GM12878 (cell line): ENCODE results near the gene IPMK. TPM values are rescaled to one million over a fixed set of nuclear protein-coding genes. Genes with fewer than 3 reads are reported as not detected.

Experiments used
- ATAC-seq: fragments of 200-7000 bp; cut with Tn5 transposase; 3 replicates; pipeline ENCODE4 v1.9.1; 2020; ENCODE audit warnings: mild to moderate bottlenecking, moderate library complexity
- BruUV-seq: library from RNA; stranded (reverse); fragments of 400-500 nt; replicated peaks from 2 replicates; lab custom pipeline; 2021; lab: Mats Ljungman, UMichigan
- CTCF ChIA-PET: fragments of 300-600 bp; sonication (Branson Sonifier 250); formaldehyde crosslinking; extraction: SDS; loops from one replicate; lab custom pipeline; 2021; ENCODE audit warnings: inconsistent platforms; lab: Yijun Ruan, JAX
- POLR2A ChIA-PET: fragments of 350-600 bp; formaldehyde crosslinking; extraction: SDS; loops from one replicate; lab custom pipeline; 2021; ENCODE audit warnings: inconsistent platforms; lab: Charles Lee
- RAD21 ChIA-PET: fragments of 300-600 bp; sonication (Branson Sonifier 250); formaldehyde crosslinking; loops from one replicate; lab custom pipeline; 2023; ENCODE audit warnings: antibody characterized with exemption; ENCODE audit not compliant: unreplicated experiment; lab: Charles Lee
- SMC1A ChIA-PET: fragments of 300-600 bp; sonication (Branson Sonifier 250); formaldehyde crosslinking; loops from one replicate; lab custom pipeline; 2023; ENCODE audit not compliant: unreplicated experiment, uncharacterized antibody; lab: Charles Lee
- DNase-seq: peaks from one replicate; pipeline ENCODE4 v3.0.0-alpha.2; 2011; ENCODE audit warnings: low read depth, low spot score
- FAIRE-seq: peaks from 3 replicates; lab custom pipeline; 2011; peaks lifted over from hg19 to GRCh38; lab: Jason Lieb, UNC
- H2AFZ ChIP-seq: 2 replicates; pipeline ENCODE4 v1.6.0; 2011; ENCODE audit warnings: low read depth, low read length, control low read depth; ENCODE audit not compliant: control insufficient read depth
- H3K27ac ChIP-seq: 2 replicates; pipeline ENCODE4 v1.5.1; 2011; ENCODE audit warnings: control low read depth; ENCODE audit not compliant: control insufficient read depth, insufficient read depth
- H3K27me3 ChIP-seq, 2 experiments: replicated peaks in 1 of 2; 2 replicates each; pipeline versions ENCODE4 v1.6.0 to v1.6.1; 2011; ENCODE audit warnings: low read length in 1 of 2; ENCODE audit not compliant: control insufficient read depth in 2 of 2, insufficient read depth in 2 of 2
- H3K36me3 ChIP-seq, 2 experiments: 2 replicates each; pipeline ENCODE4 v1.5.1; 2011; ENCODE audit warnings: low read length in 1 of 2; ENCODE audit not compliant: control insufficient read depth in 2 of 2, insufficient read depth in 2 of 2
- H3K4me1 ChIP-seq: 2 replicates; pipeline ENCODE4 v1.6.1; 2011; ENCODE audit warnings: mild to moderate bottlenecking, low read length, moderate library complexity, mixed read lengths; ENCODE audit not compliant: control insufficient read depth, insufficient read depth
- H3K4me2 ChIP-seq: 2 replicates; pipeline ENCODE4 v1.6.0; 2011; ENCODE audit warnings: control low read depth; ENCODE audit not compliant: control insufficient read depth, insufficient read depth
- H3K4me3 ChIP-seq: fragments of 200-600 bp; sonication (generic); 2 replicates; pipeline ENCODE4 v1.5.1; 2016
- H3K79me2 ChIP-seq: 2 replicates; pipeline ENCODE4 v1.6.0; 2011; ENCODE audit warnings: low read length; ENCODE audit not compliant: control insufficient read depth, insufficient read depth
- H3K9ac ChIP-seq: 2 replicates; pipeline ENCODE4 v1.8.0; 2011; ENCODE audit warnings: low read length, control low read depth, mixed read lengths; ENCODE audit not compliant: control insufficient read depth, insufficient read depth
- H3K9me3 ChIP-seq: replicated peaks from 3 replicates; pipeline ENCODE4 v1.5.1; 2011; ENCODE audit warnings: mild to moderate bottlenecking, low read length; ENCODE audit not compliant: control insufficient read depth, insufficient read depth
- H4K20me1 ChIP-seq: 2 replicates; pipeline ENCODE4 v1.6.0; 2011; ENCODE audit not compliant: control insufficient read depth, insufficient read depth
- ATF3 ChIP-seq: IDR thresholded peaks from 2 replicates; pipeline ENCODE4 v1.6.1; 2011; ENCODE audit warnings: low read depth, mild to moderate bottlenecking, low read length, moderate library complexity, borderline replicate concordance; ENCODE audit errors: extremely low read depth
- CEBPB ChIP-seq, 2 experiments: fragments of 150-350 bp in 1 of 2; IDR thresholded peaks; 2 replicates each; pipeline ENCODE4 v1.6.1; 2012 to 2014; ENCODE audit warnings: low read depth in 2 of 2, low read length in 2 of 2, borderline replicate concordance in 1 of 2, inconsistent platforms in 1 of 2
- CHD2 ChIP-seq: IDR thresholded peaks from 2 replicates; pipeline ENCODE4 v1.6.1; 2011; ENCODE audit warnings: low read depth, low read length, improper control_type of control experiment, borderline replicate concordance
- FOXK2 ChIP-seq: fragments of 450-650 bp; IDR thresholded peaks from 2 replicates; pipeline ENCODE4 v1.6.1; 2017; ENCODE audit warnings: mild to moderate bottlenecking, moderate library complexity
- NRF1 ChIP-seq: conservative IDR thresholded peaks from 2 replicates; pipeline ENCODE4 v1.6.1; 2011; ENCODE audit warnings: mild to moderate bottlenecking, low read depth, low read length, improper control_type of control experiment
- POLR2A ChIP-seq: IDR thresholded peaks from 2 replicates; pipeline ENCODE4 v1.6.1; 2011; ENCODE audit warnings: low read depth, mild to moderate bottlenecking, low read length
- RELA ChIP-seq: fragments of 450-650 bp; IDR thresholded peaks from 2 replicates; pipeline ENCODE4 v1.8.0; 2014; ENCODE audit warnings: borderline replicate concordance; ENCODE audit not compliant: partially characterized antibody
- SMC3 ChIP-seq: IDR thresholded peaks from 2 replicates; pipeline ENCODE4 v1.6.1; 2011; ENCODE audit warnings: low read length, improper control_type of control experiment, borderline replicate concordance
- ZNF384 ChIP-seq: IDR thresholded peaks from 2 replicates; pipeline ENCODE4 v1.6.1; 2012; ENCODE audit warnings: low read depth, mild to moderate bottlenecking, low read length, improper control_type of control experiment, borderline replicate concordance
- WGBS: methylation state at CpG from one replicate; pipeline ENCODE4 v1.1.6; 2016; ENCODE audit warnings: low lambda C conversion rate; ENCODE audit not compliant: insufficient replicate concordance, insufficient coverage; ENCODE audit errors: missing lambda C conversion rate; 5-methylcytosine and 5-hydroxymethylcytosine counted together
- in situ Hi-C: fragments of 300-500 bp; cut with MboI; formaldehyde crosslinking; loops from 9 replicates; pipeline ENCODE4 v1.14.3; 2018; ENCODE audit warnings: mixed read lengths
- intact Hi-C: fragments of 100-400 bp; cut with micrococcal nuclease; formaldehyde crosslinking; loops from one replicate; pipeline ENCODE4 v1.14.2; 2022; ENCODE audit not compliant: unreplicated experiment
- polyA plus RNA-seq, 11 experiments: library from polyadenylated mRNA; depleted of rRNA in 4 of 11; unstranded in 6 of 11; stranded (reverse) in 5 of 11; fragments of >200 nt; fragmentation: Nextera tagmentation in 4 of 11; fragmentation: Illumina TruSeq in 1 of 11; extraction: Ambion mirVana in 4 of 11; extraction: Trizol in 1 of 11; gene quantifications; 1 replicate in 1 of 11; 2 replicates in 10 of 11; pipeline versions ENCODE4 v1.2.1 to v1.2.3, GENCODE V29; 2011 to 2016; ENCODE audit warnings: inconsistent platforms in 2 of 11, missing spikeins in 2 of 11, low read depth in 1 of 11
- total RNA-seq, 4 experiments: library from RNA; depleted of rRNA in 3 of 4; stranded (reverse); fragments of >200 nt in 3 of 4; fragmentation: Illumina TruSeq in 1 of 4; extraction: Trizol in 1 of 4; gene quantifications; 2 replicates each; pipeline versions ENCODE4 v1.2.1 to v1.2.3, GENCODE V29; 2013 to 2021

Gene IPMK
- total and polyA plus RNA-seq, 10 of the 15 experiments (the other 5 are each of a cell fraction or from before 2014, with no cell fraction given) = 0.84 to 7.5 (median 3.6) TPM

- Histone ChIP-seq H2AFZ (no peak overlapping the region), H3K9me3 (no peaks in the 10 kb centered on the region), H3K4me1 (no peaks in the 10 kb centered on the region), H3K4me3 (no peak overlapping the region)
- no peak for FAIRE-seq
- POLR2A ChIA-PET = no interaction called here
- no peak for TF ChIP-seq ATF3
- TF ChIP-seq, all 136 proteins: peak for 0
- DNase-seq = no peak
- Histone ChIP-seq H3K36me3 (no peaks in the 10 kb centered on the region), H4K20me1 (no peaks in the 10 kb centered on the region), H3K27ac (no peak overlapping the region), H3K4me2 (no peak overlapping the region), H3K27me3 (no peaks in the 10 kb centered on the region), H3K9ac (no peak overlapping the region), H3K79me2 (no peaks in the 10 kb centered on the region)
- intact Hi-C loops (no loop called here), in situ Hi-C loops (loop anchor here (10.0 kb wide), 1 partner anchor 214 kb away; the partner anchor contains the start of gene TFAM)
- no peak for ATAC-seq
- BruUV-seq = no TSS peak
- RAD21 ChIA-PET = interaction anchor here (1.1 kb wide), 2 partner anchors 10 to 18 kb away, joined by 3 read pairs; no protein-coding TSS in a partner anchor
- CTCF ChIA-PET = interaction anchor here (0.7 to 2.5 kb wide), 4 partner anchors 9 to 129 kb away, joined by 3 to 14 read pairs (median 4); no protein-coding TSS in a partner anchor
- SMC1A ChIA-PET = interaction anchor here (0.5 to 7.2 kb wide), 3 partner anchors 18 to 594 kb away, joined by 3 to 46 read pairs (median 4); no protein-coding TSS in a partner anchor
- WGBS = 33% methylated on average over 1 of the region's 1 CpG
Measured at GRCh38 chr10:58171146-58171545, 96.5 kb downstream of the IPMK start.

- in situ Hi-C loops (no loop called here), intact Hi-C loops (no loop called here)
- Histone ChIP-seq H2AFZ (no peak overlapping the region), H4K20me1 (no peaks in the 10 kb centered on the region), H3K9ac (no peak overlapping the region), H3K4me1 (no peaks in the 10 kb centered on the region), H3K9me3 (no peaks in the 10 kb centered on the region), H3K36me3 (no peaks in the 10 kb centered on the region), H3K4me2 (no peak overlapping the region), H3K27ac (no peak overlapping the region), H3K27me3 (no peaks in the 10 kb centered on the region), H3K79me2 (no peaks in the 10 kb centered on the region), H3K4me3 (no peak overlapping the region)
- SMC1A ChIA-PET = interaction anchor here (1.1 kb wide), 1 partner anchor 127 kb away, joined by 3 read pairs; no protein-coding TSS in a partner anchor
- RAD21 ChIA-PET = no interaction called here
- ATAC-seq (no peak), DNase-seq (no peak), FAIRE-seq (no peak)
- no peak for TF ChIP-seq SMC3
- no peak for TF ChIP-seq POLR2A
- no peak for TF ChIP-seq CHD2
- TF ChIP-seq CEBPB (IDR thresholded peaks at IDR 0.05; ENCODE audit: borderline replicate concordance in 1 of 2, low read depth in 2 of 2, low read length in 2 of 2) = no peak
- no peak for TF ChIP-seq ZNF384
- TF ChIP-seq FOXK2 = no peak
- no peak for TF ChIP-seq RELA
- TF ChIP-seq NRF1 = no peak
- BruUV-seq = no TSS peak
- CTCF ChIA-PET = no interaction called here
- POLR2A ChIA-PET = no interaction called here
- whole genome bisulfite sequencing = 28% methylated on average over 4 of the region's 4 CpGs
Measured at GRCh38 chr10:58164517-58164916, 103.2 kb downstream of the IPMK start.
